HepG2 (cell line): ENCODE measurements around the gene ENPP7. TPM values are rescaled to one million over a fixed set of nuclear protein-coding genes. Genes with fewer than 3 reads are reported as not detected.

Experiments used
- ARID2 ChIP-seq: sonication (generic); formaldehyde crosslinking; IDR thresholded peaks from 2 replicates; pipeline ENCODE4 v1.8.1; 2022; ENCODE audit warnings: mild to moderate bottlenecking, missing genetic modification reagents, borderline replicate concordance
- ATF3 ChIP-seq: sonication (generic); formaldehyde crosslinking; IDR thresholded peaks from 2 replicates; pipeline ENCODE4 v1.4.0; 2020; ENCODE audit warnings: missing genetic modification reagents
- CENPX ChIP-seq: sonication (generic); formaldehyde crosslinking; IDR thresholded peaks from 2 replicates; pipeline ENCODE4 v1.9.0; 2021; ENCODE audit warnings: mild to moderate bottlenecking, missing genetic modification reagents, moderate library complexity
- FOSL1 ChIP-seq: sonication (generic); formaldehyde crosslinking; IDR thresholded peaks from 2 replicates; pipeline ENCODE4 v1.9.0; 2021; ENCODE audit warnings: missing genetic modification reagents, borderline replicate concordance
- GLMP ChIP-seq: sonication (generic); formaldehyde crosslinking; IDR thresholded peaks from 2 replicates; pipeline ENCODE4 v1.9.0; 2021; ENCODE audit warnings: missing genetic modification reagents, mild to moderate bottlenecking, borderline replicate concordance
- GMEB2 ChIP-seq: IDR thresholded peaks from 2 replicates; pipeline ENCODE4 v1.6.1; 2016; ENCODE audit warnings: missing biosample characterization, missing genetic modification reagents, low read depth
- IRF2 ChIP-seq: IDR thresholded peaks from 2 replicates; pipeline ENCODE4 v1.6.1; 2018; ENCODE audit warnings: missing genetic modification reagents, missing compliant biosample characterization
- MED1 ChIP-seq: sonication (generic); formaldehyde crosslinking; IDR thresholded peaks from 2 replicates; pipeline ENCODE4 v1.4.0; 2020; ENCODE audit warnings: missing genetic modification reagents
- NFE2L2 ChIP-seq: fragments of 150-350 bp; IDR thresholded peaks from 2 replicates; pipeline ENCODE4 v1.6.1; 2014; ENCODE audit warnings: low read length
- NFKB2 ChIP-seq: sonication (generic); formaldehyde crosslinking; IDR thresholded peaks from 2 replicates; pipeline ENCODE4 v1.4.0; 2020; ENCODE audit warnings: missing genetic modification reagents, borderline replicate concordance
- NPAS2 ChIP-seq: sonication (generic); formaldehyde crosslinking; IDR thresholded peaks from 2 replicates; pipeline ENCODE4 v1.8.0; 2022; ENCODE audit warnings: mild to moderate bottlenecking, missing genetic modification reagents, borderline replicate concordance
- NRL ChIP-seq: sonication (generic); formaldehyde crosslinking; IDR thresholded peaks from 2 replicates; pipeline ENCODE4 v1.5.0; 2020; ENCODE audit warnings: missing genetic modification reagents, mild to moderate bottlenecking, moderate library complexity, borderline replicate concordance
- PITX1 ChIP-seq: sonication (generic); formaldehyde crosslinking; IDR thresholded peaks from 2 replicates; pipeline ENCODE4 v1.5.1; 2020; ENCODE audit warnings: mild to moderate bottlenecking, missing genetic modification reagents
- POGK ChIP-seq: sonication (generic); formaldehyde crosslinking; conservative IDR thresholded peaks from 2 replicates; pipeline ENCODE4 v1.8.0; 2022; ENCODE audit warnings: mild to moderate bottlenecking, moderate library complexity, missing genetic modification reagents
- PRMT3 ChIP-seq: sonication (generic); formaldehyde crosslinking; IDR thresholded peaks from 2 replicates; pipeline ENCODE4 v1.8.1; 2022; ENCODE audit warnings: low read depth, mild to moderate bottlenecking, moderate library complexity, missing genetic modification reagents, borderline replicate concordance
- SALL2 ChIP-seq: sonication (generic); formaldehyde crosslinking; IDR thresholded peaks from 2 replicates; pipeline ENCODE4 v1.8.1; 2023; ENCODE audit warnings: mild to moderate bottlenecking, missing genetic modification reagents, inconsistent platforms
- SMYD3 ChIP-seq: sonication (generic); formaldehyde crosslinking; IDR thresholded peaks from 2 replicates; pipeline ENCODE4 v1.8.1; 2023; ENCODE audit warnings: mild to moderate bottlenecking, missing genetic modification reagents
- ZKSCAN5 ChIP-seq: sonication (generic); formaldehyde crosslinking; IDR thresholded peaks from 2 replicates; pipeline ENCODE4 v1.5.1; 2020; ENCODE audit warnings: mild to moderate bottlenecking, missing genetic modification reagents
- ZNF101 ChIP-seq: sonication (generic); formaldehyde crosslinking; IDR thresholded peaks from 2 replicates; pipeline ENCODE4 v1.4.0; 2020; ENCODE audit warnings: mild to moderate bottlenecking, low read depth, missing genetic modification reagents, borderline replicate concordance
- ZNF263 ChIP-seq: sonication (generic); formaldehyde crosslinking; IDR thresholded peaks from 2 replicates; pipeline ENCODE4 v1.4.0; 2020; ENCODE audit warnings: missing genetic modification reagents
- ZNF274 ChIP-seq: sonication (generic); formaldehyde crosslinking; IDR thresholded peaks from 2 replicates; pipeline ENCODE4 v1.5.1; 2020; ENCODE audit warnings: mild to moderate bottlenecking, missing genetic modification reagents
- ZNF30 ChIP-seq: sonication (generic); formaldehyde crosslinking; IDR thresholded peaks from 2 replicates; pipeline ENCODE4 v1.5.0; 2020; ENCODE audit warnings: mild to moderate bottlenecking, missing genetic modification reagents
- ZNF576 ChIP-seq: sonication (generic); formaldehyde crosslinking; IDR thresholded peaks from 2 replicates; pipeline ENCODE4 v1.4.0; 2020; ENCODE audit warnings: mild to moderate bottlenecking, missing genetic modification reagents
- ZNF776 ChIP-seq: sonication (generic); formaldehyde crosslinking; IDR thresholded peaks from 2 replicates; pipeline ENCODE4 v1.4.0; 2020; ENCODE audit warnings: mild to moderate bottlenecking, missing genetic modification reagents
- ZSCAN20 ChIP-seq: sonication (generic); formaldehyde crosslinking; IDR thresholded peaks from 2 replicates; pipeline ENCODE4 v1.4.0; 2020; ENCODE audit warnings: missing genetic modification reagents, mild to moderate bottlenecking, borderline replicate concordance
- polyA plus RNA-seq, 8 experiments: library from polyadenylated mRNA; depleted of rRNA in 3 of 8; stranded (reverse) in 7 of 8; unstranded in 1 of 8; fragments of >200 nt; fragmentation: Illumina TruSeq in 4 of 8; extraction: Trizol in 4 of 8; gene quantifications; 2 replicates each; pipeline versions ENCODE4 v1.2.1 to v1.2.3, GENCODE V29; 2011 to 2016; ENCODE audit warnings: low read depth in 4 of 8, missing spikeins in 1 of 8, mixed read lengths in 1 of 8; ENCODE audit not compliant: insufficient read depth in 1 of 8
- total RNA-seq, 5 experiments: library from RNA; depleted of rRNA; stranded (reverse); fragments of >200 nt; fragmentation: Illumina TruSeq; extraction: Trizol; gene quantifications; 2 replicates each; pipeline ENCODE4 v1.2.3, GENCODE V29; 2016; ENCODE audit warnings: low read depth in 1 of 5

ENPP7 gene
- total and polyA plus RNA-seq, 2 of the 13 experiments (the other 11 are each of a cell fraction or from before 2014, with no cell fraction given): 1.1 to 2.2 TPM

GRCh38 chr17:79760197-79760906 lies 29.6 kb downstream of the ENPP7 start (continued):
- peak; percentile 87; the same call in 1 of the 2 replicates for TF ChIP-seq NRL
- TF ChIP-seq ZNF776: peak; percentile 94
- peak; percentile 90 for TF ChIP-seq IRF2 (CRISPR knock-in tag)
- TF ChIP-seq NFKB2 (CRISPR knock-in tag): peak; percentile 95
- TF ChIP-seq MED1 (CRISPR knock-in tag): peak; percentile 96
- peak; percentile 15; the same call in 1 of the 2 replicates for TF ChIP-seq ZKSCAN5
- no peak for TF ChIP-seq PRMT3
- peak; percentile 70; the same call in 1 of the 2 replicates for TF ChIP-seq POGK (CRISPR knock-in tag)
- peak; percentile 42; the same call in 1 of the 2 replicates for TF ChIP-seq SMYD3 (CRISPR knock-in tag)
- peak; percentile 93; the same call in 1 of the 2 replicates for TF ChIP-seq PITX1 (CRISPR knock-in tag)
- TF ChIP-seq ARID2: peak; percentile 71; the same call in 1 of the 2 replicates
- TF ChIP-seq ZNF576 (CRISPR knock-in tag): peak; percentile 88
- no peak for TF ChIP-seq NFE2L2
- TF ChIP-seq ZNF101 (CRISPR knock-in tag): no peak
- TF ChIP-seq CENPX: no peak
- no peak for TF ChIP-seq FOSL1 (CRISPR knock-in tag)
- TF ChIP-seq GMEB2 (CRISPR knock-in tag): no peak
- TF ChIP-seq ZNF274 (CRISPR knock-in tag): peak; percentile 95
- TF ChIP-seq SALL2 (CRISPR knock-in tag): no peak
- TF ChIP-seq ZNF263 (CRISPR knock-in tag): peak; percentile 59
- TF ChIP-seq ATF3 (CRISPR knock-in tag): peak; percentile 14; the same call in 1 of the 2 replicates
- no peak for TF ChIP-seq NPAS2
- no peak for TF ChIP-seq GLMP (CRISPR knock-in tag)
- TF ChIP-seq ZSCAN20 (CRISPR knock-in tag): peak; percentile 26; the same call in 1 of the 2 replicates
- peak; percentile 92; the same call in 1 of the 2 replicates for TF ChIP-seq ZNF30 (CRISPR knock-in tag)
